IMR-90 (cell line): ENCODE data around the gene RARB. TPM values are rescaled to one million over a fixed set of nuclear protein-coding genes. Genes with fewer than 3 reads are reported as not detected.

Source experiments
- ATAC-seq: fragments of 200-7000 bp; cut with Tn5 transposase; 2 replicates; pipeline ENCODE4 v1.9.1; 2020; ENCODE audit warnings: low read depth, mild to moderate bottlenecking, moderate library complexity
- BruUV-seq: library from RNA; stranded (reverse); fragments of 400-500 nt; replicated peaks from 2 replicates; lab custom pipeline; 2021; lab: Mats Ljungman, UMichigan
- CTCF ChIA-PET: fragments of 300-600 bp; formaldehyde crosslinking; extraction: SDS; loops from one replicate; lab custom pipeline; 2021; ENCODE audit warnings: antibody characterized with exemption; lab: Yijun Ruan, JAX
- POLR2A ChIA-PET: fragments of 300-600 bp; sonication (Branson Sonifier 250); formaldehyde crosslinking; loops from one replicate; lab custom pipeline; 2022; ENCODE audit warnings: antibody characterized with exemption; ENCODE audit not compliant: unreplicated experiment; lab: Charles Lee
- DNase-seq: peaks from one replicate; pipeline ENCODE4 v3.0.0; 2013
- H2AFZ ChIP-seq: replicated peaks from 2 replicates; pipeline ENCODE3; 2013; ENCODE audit warnings: low read length, mild to moderate bottlenecking; ENCODE audit not compliant: poor library complexity
- H2AK5ac ChIP-seq: 2 replicates; pipeline ENCODE4 v1.6.1; 2013; ENCODE audit warnings: low read depth, low read length, inconsistent platforms
- H2AK9ac ChIP-seq: replicated peaks from 2 replicates; pipeline ENCODE3; 2013; ENCODE audit warnings: mild to moderate bottlenecking, low read depth, low read length, moderate library complexity; ENCODE audit not compliant: poor library complexity
- H2BK120ac ChIP-seq: 2 replicates; pipeline ENCODE4 v1.6.1; 2013; ENCODE audit warnings: low read depth, low read length, inconsistent platforms
- H2BK15ac ChIP-seq: 3 replicates; pipeline ENCODE4 v1.6.1; 2013; ENCODE audit warnings: low read depth, low read length, inconsistent platforms
- H2BK20ac ChIP-seq: 2 replicates; pipeline ENCODE4 v1.6.1; 2013; ENCODE audit warnings: low read depth, mild to moderate bottlenecking, inconsistent platforms, low read length, moderate library complexity
- H2BK5ac ChIP-seq: 2 replicates; pipeline ENCODE4 v1.6.1; 2013; ENCODE audit warnings: mild to moderate bottlenecking, low read depth, low read length, inconsistent platforms; ENCODE audit not compliant: poor library complexity, severe bottlenecking
- H3K14ac ChIP-seq: replicated peaks from 2 replicates; pipeline ENCODE4 v1.6.1; 2013; ENCODE audit warnings: low read depth, low read length, inconsistent platforms
- H3K18ac ChIP-seq: 2 replicates; pipeline ENCODE4 v1.6.1; 2013; ENCODE audit warnings: low read depth, low read length, control low read depth
- H3K23ac ChIP-seq: 2 replicates; pipeline ENCODE4 v1.6.1; 2013; ENCODE audit warnings: low read depth, low read length, inconsistent platforms
- H3K27ac ChIP-seq: 2 replicates; pipeline ENCODE4 v1.5.1; 2013; ENCODE audit warnings: mild to moderate bottlenecking, control low read depth, low read length; ENCODE audit not compliant: insufficient read depth
- H3K27me3 ChIP-seq: 2 replicates; pipeline ENCODE4 v1.6.1; 2013; ENCODE audit warnings: low read length; ENCODE audit not compliant: control insufficient read depth, insufficient read depth
- H3K36me3 ChIP-seq: 2 replicates; pipeline ENCODE4 v1.6.1; 2013; ENCODE audit warnings: low read length, mixed read lengths; ENCODE audit not compliant: control insufficient read depth, insufficient read depth
- H3K4ac ChIP-seq: 2 replicates; pipeline ENCODE4 v1.6.1; 2013; ENCODE audit warnings: low read depth, low read length, inconsistent platforms
- H3K4me1 ChIP-seq: 2 replicates; pipeline ENCODE4 v1.6.1; 2013; ENCODE audit warnings: low read length, mixed read lengths; ENCODE audit not compliant: control insufficient read depth, insufficient read depth
- H3K4me2 ChIP-seq: 2 replicates; pipeline ENCODE4 v1.6.1; 2013; ENCODE audit warnings: low read depth, mild to moderate bottlenecking, control low read depth, low read length, moderate library complexity
- H3K4me3 ChIP-seq: 2 replicates; pipeline ENCODE4 v1.5.1; 2013; ENCODE audit warnings: low read depth, mild to moderate bottlenecking, control low read depth, low read length, moderate library complexity; ENCODE audit not compliant: insufficient read depth
- H3K56ac ChIP-seq: 2 replicates; pipeline ENCODE4 v1.6.1; 2013; ENCODE audit warnings: low read length, inconsistent platforms; ENCODE audit not compliant: insufficient read depth; ENCODE audit errors: extremely low read depth
- H3K79me1 ChIP-seq, 2 experiments: 2 replicates each; pipeline ENCODE4 v1.6.1; 2013; ENCODE audit warnings: low read length in 2 of 2, inconsistent platforms in 1 of 2, low read depth in 1 of 2
- H3K9ac ChIP-seq: 2 replicates; pipeline ENCODE4 v1.6.1; 2013; ENCODE audit warnings: low read depth, low read length, control low read depth
- H3K9me1 ChIP-seq: 2 replicates; pipeline ENCODE4 v1.6.1; 2013; ENCODE audit warnings: low read length, inconsistent platforms; ENCODE audit not compliant: insufficient read depth
- H3K9me3 ChIP-seq: 2 replicates; pipeline ENCODE4 v1.6.1; 2013; ENCODE audit warnings: low read length; ENCODE audit not compliant: control insufficient read depth, insufficient read depth
- H4K20me1 ChIP-seq: 2 replicates; pipeline ENCODE4 v1.6.1; 2013; ENCODE audit warnings: low read length, inconsistent platforms; ENCODE audit not compliant: insufficient read depth
- H4K5ac ChIP-seq: 2 replicates; pipeline ENCODE4 v1.6.1; 2013; ENCODE audit warnings: mild to moderate bottlenecking, low read depth, low read length, control low read depth
- H4K8ac ChIP-seq, 2 experiments: 2 replicates each; pipeline ENCODE4 v1.6.1; 2013; ENCODE audit warnings: low read depth in 2 of 2, low read length in 2 of 2, control low read depth in 1 of 2, inconsistent platforms in 1 of 2
- H4K91ac ChIP-seq: 2 replicates; pipeline ENCODE4 v1.6.1; 2013; ENCODE audit warnings: low read depth, low read length, inconsistent platforms; ENCODE audit not compliant: insufficient read depth
- BHLHE40 ChIP-seq: fragments of 150-350 bp; IDR thresholded peaks from 2 replicates; pipeline ENCODE4 v1.6.1; 2016; ENCODE audit warnings: mild to moderate bottlenecking, low read depth, low read length
- CHD1 ChIP-seq: IDR thresholded peaks from 2 replicates; pipeline ENCODE4 v1.6.1; 2012; ENCODE audit warnings: low read depth, low read length, improper control_type of control experiment
- ELK1 ChIP-seq: fragments of 150-350 bp; IDR thresholded peaks from 2 replicates; pipeline ENCODE4 v1.6.1; 2016; ENCODE audit warnings: low read depth, mild to moderate bottlenecking, low read length, moderate library complexity, borderline replicate concordance
- FOS ChIP-seq: fragments of 150-350 bp; IDR thresholded peaks from 2 replicates; pipeline ENCODE4 v1.6.1; 2016; ENCODE audit warnings: low read depth, low read length
- MAFK ChIP-seq: IDR thresholded peaks from 2 replicates; pipeline ENCODE4 v1.6.1; 2012; ENCODE audit warnings: low read depth, low read length, improper control_type of control experiment
- MAZ ChIP-seq: IDR thresholded peaks from 2 replicates; pipeline ENCODE4 v1.6.1; 2012; ENCODE audit warnings: low read depth, mild to moderate bottlenecking, low read length, improper control_type of control experiment, moderate library complexity, borderline replicate concordance
- MXI1 ChIP-seq: IDR thresholded peaks from 2 replicates; pipeline ENCODE4 v1.6.1; 2012; ENCODE audit warnings: low read depth, mild to moderate bottlenecking, low read length, moderate library complexity, borderline replicate concordance
- NFE2L2 ChIP-seq: fragments of 150-350 bp; IDR thresholded peaks from 2 replicates; pipeline ENCODE4 v1.6.1; 2016; ENCODE audit warnings: low read depth, mild to moderate bottlenecking, low read length
- POLR2A ChIP-seq: IDR thresholded peaks from 2 replicates; pipeline ENCODE4 v1.6.1; 2012; ENCODE audit warnings: mild to moderate bottlenecking, low read depth, low read length
- RAD21 ChIP-seq: IDR thresholded peaks from 2 replicates; pipeline ENCODE4 v1.6.1; 2012; ENCODE audit warnings: low read length, improper control_type of control experiment
- RCOR1 ChIP-seq: IDR thresholded peaks from 2 replicates; pipeline ENCODE4 v1.6.1; 2012; ENCODE audit warnings: mild to moderate bottlenecking, low read length, improper control_type of control experiment; ENCODE audit not compliant: insufficient replicate concordance
- RFX5 ChIP-seq: IDR thresholded peaks from 2 replicates; pipeline ENCODE4 v1.8.0; 2012; ENCODE audit warnings: low read depth, mild to moderate bottlenecking, low read length, moderate library complexity
- SMC3 ChIP-seq: fragments of 150-350 bp; IDR thresholded peaks from 2 replicates; pipeline ENCODE4 v1.6.1; 2016; ENCODE audit warnings: low read depth, mild to moderate bottlenecking, antibody characterized with exemption, low read length, moderate library complexity
- USF2 ChIP-seq: fragments of 150-350 bp; IDR thresholded peaks from 2 replicates; pipeline ENCODE4 v1.6.1; 2017; ENCODE audit warnings: mild to moderate bottlenecking, antibody characterized with exemption, low read length, low read depth
- WGBS, 2 experiments: methylation state at CpG; one replicate each; pipeline versions ENCODE4 v1.1.5 to v1.1.7; 2013; ENCODE audit warnings: missing lambda C conversion rate in 2 of 2; ENCODE audit not compliant: insufficient read length in 1 of 2; ENCODE audit errors: extremely low coverage in 2 of 2; 5-methylcytosine and 5-hydroxymethylcytosine counted together
- dilution Hi-C: fragments of 300-500 bp; cut with HindIII; formaldehyde crosslinking; loops from one replicate; pipeline ENCODE4 v1.14.3; 2018; ENCODE audit warnings: low sequenced_read_pairs; ENCODE audit not compliant: unreplicated experiment
- in situ Hi-C: fragments of 300-500 bp; cut with MboI; formaldehyde crosslinking; loops from 3 replicates; pipeline ENCODE4 v1.14.3; 2019; ENCODE audit warnings: low sequenced_read_pairs, inconsistent platforms, mixed read lengths
- intact Hi-C: fragments of 100-400 bp; cut with micrococcal nuclease; formaldehyde crosslinking; loops from 2 replicates; pipeline ENCODE4 v1.10.0; 2022
- polyA plus RNA-seq, 3 experiments: library from polyadenylated mRNA; depleted of rRNA; stranded (reverse); fragments of >200 nt; gene quantifications; 2 replicates each; pipeline ENCODE4 v1.2.3, GENCODE V29; 2012; ENCODE audit warnings: low replicate concordance in 1 of 3
- total RNA-seq: library from RNA; depleted of rRNA; stranded (reverse); fragments of >200 nt; gene quantifications from 2 replicates; pipeline ENCODE4 v1.2.3, GENCODE V29; 2012

Gene RARB
- total and polyA plus RNA-seq, 2 of the 4 experiments (the other 2 are of a cell fraction) = 0.53 to 1.4 TPM

- Histone ChIP-seq H2BK20ac (no peak overlapping the region), H3K79me1 (no peaks in the 10 kb centered on the region; a peak in 1 of 4 replicates), H3K4me3 (no peak overlapping the region), H4K8ac (no peak overlapping the region), H2BK5ac (no peak overlapping the region), H3K27me3 (no peaks in the 10 kb centered on the region), H3K4me2 (no peak overlapping the region), H3K36me3 (peaks cover 19% of the 10 kb centered on the region), H3K9me1 (no peaks in the 10 kb centered on the region; the same call in 1 of the 2 replicates), H2AK9ac (no peak overlapping the region), H4K91ac (no peak overlapping the region), H2BK15ac (no peak overlapping the region), H2AFZ (no peak overlapping the region), H2AK5ac (no peak overlapping the region), H3K4ac (no peak overlapping the region), H3K4me1 (no peaks in the 10 kb centered on the region), H3K56ac (no peak overlapping the region), H4K20me1 (no peaks in the 10 kb centered on the region), H3K9me3 (no peaks in the 10 kb centered on the region), H3K14ac (no peak overlapping the region), H3K18ac (no peak overlapping the region), H3K27ac (no peak overlapping the region), H2BK120ac (no peak overlapping the region), H3K9ac (no peak overlapping the region), H3K23ac (no peak overlapping the region), H4K5ac (no peak overlapping the region)
- ATAC-seq = no peak
- no CpG with 5 or more reads among the region's 2 CpGs for WGBS, 2 experiments
- CTCF ChIA-PET = no interaction called here
- intact Hi-C loops (no loop called here), dilution Hi-C loops (no loop called here), in situ Hi-C loops (no loop called here)
- BruUV-seq = no TSS peak
- DNase-seq = no peak
- TF ChIP-seq NFE2L2 (no peak), CHD1 (no peak), MXI1 (no peak), USF2 (no peak), RAD21 (no peak), BHLHE40 (no peak), MAFK (no peak), MAZ (no peak), RCOR1 (no peak), RFX5 (no peak), ELK1 (no peak), SMC3 (no peak), POLR2A (no peak), FOS (no peak)
- POLR2A ChIA-PET = no interaction called here
Measured at GRCh38 chr3:25621087-25621486, 193.0 kb downstream of the RARB start.
